ENCODE results near the gene RNF148.

GRCh38 chr7:122692769-122693309 is 9.9 kb downstream of the RNF148 start:
- no peak for TF ChIP-seq POLR2AphosphoS5 (IDR thresholded peaks at IDR 0.05; ENCODE audit: insufficient read depth in 1 of 2, low read depth in 1 of 2)
- TF ChIP-seq CTCF (IDR thresholded peaks at IDR 0.05): no peak

Measured in vagina (tissue), 2 donors.